Esophagus squamous epithelium (tissue), 5 donors: ENCODE data around the gene PHIP. TPM values are rescaled to one million over a fixed set of nuclear protein-coding genes. Genes with fewer than 3 reads are reported as not detected.

Experiments used
- DNase-seq: peaks from one replicate; lab custom pipeline; 2025; lab: John Stamatoyannopoulos, UW
- H3K27ac ChIP-seq, 4 donors: fragments of 200-600 bp; sonication (generic); one replicate each; pipeline ENCODE4 v1.5.1; 2016 to 2019; ENCODE audit warnings: mild to moderate bottlenecking in 1 of 4
- H3K27me3 ChIP-seq, 4 donors: fragments of 200-600 bp; sonication (generic); 1 replicate in 3 of 4; 2 replicates in 1 of 4; pipeline versions ENCODE4 v1.5.1 to v1.6.0; 2017 to 2021; ENCODE audit warnings: antibody characterized with exemption in 1 of 4
- H3K36me3 ChIP-seq, 3 donors: fragments of 200-600 bp; sonication (generic); one replicate each; pipeline ENCODE4 v1.5.1; 2016 to 2019
- H3K4me1 ChIP-seq, 3 donors: fragments of 200-600 bp; sonication (generic); one replicate each; pipeline ENCODE4 v1.5.1; 2017 to 2019
- H3K4me3 ChIP-seq, 4 donors: fragments of 200-600 bp; sonication (generic); 1 replicate in 3 of 4; 2 replicates in 1 of 4; pipeline ENCODE4 v1.5.1; 2016 to 2019; ENCODE audit warnings: mild to moderate bottlenecking in 2 of 4, moderate library complexity in 1 of 4
- H3K9me3 ChIP-seq, 3 donors: fragments of 200-600 bp; sonication (generic); one replicate each; pipeline ENCODE4 v1.5.1; 2016 to 2019
- CTCF ChIP-seq, 6 experiments: fragments of 450-650 bp in 4 of 6; fragments of 200-600 bp in 2 of 6; sonication (generic) in 2 of 6; IDR thresholded peaks; one replicate each; pipeline ENCODE4 v1.5.1; 2016 to 2019; ENCODE audit warnings: antibody characterized with exemption in 6 of 6, mild to moderate bottlenecking in 4 of 6, moderate library complexity in 4 of 6
- POLR2A ChIP-seq, 4 donors: fragments of 450-650 bp; IDR thresholded peaks; one replicate each; pipeline ENCODE4 v1.6.1; 2017; ENCODE audit warnings: antibody characterized with exemption in 4 of 4, mild to moderate bottlenecking in 4 of 4, moderate library complexity in 3 of 4
- WGBS, 2 donors: methylation state at CpG; one replicate each; pipeline ENCODE4 v1.1.5; 2018; 5-methylcytosine and 5-hydroxymethylcytosine counted together
- intact Hi-C: fragments of 100-400 bp; cut with DNase I; formaldehyde crosslinking; loops from one replicate; pipeline ENCODE4 v1.15.0; 2022
- total RNA-seq, 4 donors: library from RNA; depleted of rRNA; stranded (reverse); fragments of >200 nt; gene quantifications; one replicate each; pipeline ENCODE4 v1.1.0, GENCODE V29; 2016
- donor health status: DM: yes; HTN: yes; CAD: no.

The PHIP gene
- total RNA-seq, 4 donors from 2014 or later = 11.5 to 24.0 (median 17.1) TPM

- no peak for DNase-seq
- TF ChIP-seq POLR2A (IDR thresholded peaks at IDR 0.05) (no peak), CTCF (IDR thresholded peaks at IDR 0.05) (no peak)
- Histone ChIP-seq H3K4me1 (no peaks in the 10 kb centered on the region), H3K4me3 (no peak overlapping the region), H3K36me3 (no peaks in the 10 kb centered on the region), H3K27me3 (no peaks in the 10 kb centered on the region), H3K27ac (no peak overlapping the region), H3K9me3 (no peaks in the 10 kb centered on the region)
- intact Hi-C loops = no loop called here
- 73 to 78% methylated on average over 2 of the region's 2 CpGs for WGBS, 2 donors
Observed at GRCh38 chr6:79089552-79090404, 11.7 kb upstream of the PHIP start.

- no peak overlapping the region for H3K4me3 ChIP-seq
Observed at GRCh38 chr6:79084693-79085092, 6.6 kb upstream of the PHIP start.

GRCh38 chr6:79082304-79082703, 4.2 kb upstream of the PHIP start:
- H3K36me3 ChIP-seq = no peaks in the 10 kb centered on the region
- no peaks in the 10 kb centered on the region for H3K27me3 ChIP-seq
- TF ChIP-seq POLR2A (IDR thresholded peaks at IDR 0.05) (no peak), CTCF (IDR thresholded peaks at IDR 0.05) (no peak)
- H3K27ac ChIP-seq = no peak overlapping the region
- WGBS, 2 donors = 91 to 95% methylated on average over 1 of the region's 1 CpG
- DNase-seq = no peak
- H3K9me3 ChIP-seq = no peaks in the 10 kb centered on the region
- peaks cover 0 to 12% (median 0%) of the 10 kb centered on the region in 3 donors for H3K4me1 ChIP-seq
- no peak overlapping the region for H3K4me3 ChIP-seq
- intact Hi-C loops = no loop called here

More at GRCh38 chr6:79084693-79085092, 6.6 kb upstream of the PHIP start:
- no peak for DNase-seq
- WGBS, 2 donors = 71 to 74% methylated on average over 1 of the region's 1 CpG
- Histone ChIP-seq H3K27me3 (no peaks in the 10 kb centered on the region), H3K36me3 (no peaks in the 10 kb centered on the region), H3K4me1 (peaks cover 0 to 4% (median 0%) of the 10 kb centered on the region in 3 donors), H3K9me3 (no peaks in the 10 kb centered on the region), H3K27ac (no peak overlapping the region)
- TF ChIP-seq CTCF (IDR thresholded peaks at IDR 0.05) (no peak), POLR2A (IDR thresholded peaks at IDR 0.05) (no peak)
- intact Hi-C loops = no loop called here

- TF ChIP-seq POLR2A (IDR thresholded peaks at IDR 0.05) = no peak
- no peak for TF ChIP-seq CTCF (IDR thresholded peaks at IDR 0.05)
- Histone ChIP-seq H3K4me3 (no peak overlapping the region), H3K27me3 (no peaks in the 10 kb centered on the region), H3K27ac (no peak overlapping the region), H3K36me3 (no peaks in the 10 kb centered on the region), H3K4me1 (peaks cover 0 to 12% (median 0%) of the 10 kb centered on the region in 3 donors), H3K9me3 (no peaks in the 10 kb centered on the region)
- intact Hi-C loops = no loop called here
- no peak for DNase-seq
Observed at GRCh38 chr6:79081663-79082062, 3.6 kb upstream of the PHIP start.

DNA sequence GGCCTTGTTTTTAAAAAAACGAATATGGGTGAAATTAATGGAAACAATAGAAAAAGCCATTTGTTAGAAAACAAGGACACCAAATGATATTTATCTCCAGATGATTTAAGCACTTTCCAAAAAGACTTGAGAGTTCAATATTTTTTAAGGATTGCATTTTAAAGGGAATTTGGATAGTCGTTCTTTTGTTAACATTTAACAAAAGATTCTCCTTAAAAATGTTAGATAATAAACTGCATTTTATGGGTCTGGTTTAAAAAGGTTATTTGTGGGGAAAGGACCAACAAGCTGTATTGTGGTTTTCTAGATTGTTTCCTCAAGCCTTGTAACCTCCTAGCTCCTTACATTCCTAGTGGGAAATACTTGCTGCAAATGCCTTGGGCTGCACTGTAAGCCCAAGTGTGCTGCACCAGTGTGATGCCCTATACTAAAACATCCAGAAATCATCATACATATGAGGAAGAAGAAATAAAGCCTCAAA, 1.5 kb upstream of the PHIP start:
- intact Hi-C loops = no loop called here
- 46 to 52% methylated on average over 2 of the region's 2 CpGs for WGBS, 2 donors

More for the DNA sequence above, 1.5 kb upstream of the PHIP start:
- Histone ChIP-seq H3K4me1 (peaks cover 0 to 33% (median 12%) of the 10 kb centered on the region in 3 donors), H3K9me3 (no peaks in the 10 kb centered on the region), H3K36me3 (no peaks in the 10 kb centered on the region), H3K27me3 (no peaks in the 10 kb centered on the region), H3K4me3 (peak overlapping the region in 1 of 4 donors; percentile 94), H3K27ac (peak overlapping the region in 1 of 4 donors; percentile 99)
- DNase-seq = no peak
- TF ChIP-seq POLR2A (IDR thresholded peaks at IDR 0.05) (no peak), CTCF (IDR thresholded peaks at IDR 0.05) (no peak)
